Coronary artery (tissue), 2 donors: Measurements from ENCODE around the gene LMO3.
"Not testable (repeated sequence)": the region's sequence is repeated elsewhere in the genome, so short reads cannot be mapped to it uniquely, and the experiment has no call there.

Experiments
- DNase-seq: peaks from one replicate; pipeline ENCODE4 v3.0.0-alpha.2; 2017; ENCODE audit warnings: low spot score
- H3K27ac ChIP-seq, 2 donors: fragments of 200-600 bp; sonication (generic); one replicate each; pipeline ENCODE4 v1.5.1; 2016 to 2019
- H3K4me3 ChIP-seq: fragments of 200-600 bp; sonication (generic); 2 replicates; pipeline ENCODE4 v1.5.1; 2016; ENCODE audit warnings: mild to moderate bottlenecking, moderate library complexity
- CTCF ChIP-seq: fragments of 200-600 bp; sonication (generic); IDR thresholded peaks from one replicate; pipeline ENCODE4 v1.5.1; 2019; ENCODE audit warnings: antibody characterized with exemption

LMO3 gene

GRCh38 chr12:16560273-16560672, 45.7 kb downstream of the LMO3 start:
- Histone ChIP-seq H3K27ac (no peak overlapping the region), H3K4me3 (no peak overlapping the region)
- no peak for TF ChIP-seq CTCF
- no peak for DNase-seq

GRCh38 chr12:16555630-16556029, 50.3 kb downstream of the LMO3 start:
- H3K27ac ChIP-seq = no peak overlapping the region
- no peak for DNase-seq

GRCh38 chr12:16553457-16553856, 52.5 kb downstream of the LMO3 start:
- DNase-seq = no peak
- no peak for TF ChIP-seq CTCF
- Histone ChIP-seq H3K4me3 (no peak overlapping the region), H3K27ac (no peak overlapping the region)

More at GRCh38 chr12:16555630-16556029, 50.3 kb downstream of the LMO3 start:
- no peak overlapping the region for H3K4me3 ChIP-seq
- no peak for TF ChIP-seq CTCF

- TF ChIP-seq CTCF = no peak
- no peak for DNase-seq
- no peak overlapping the region for H3K4me3 ChIP-seq
- no peak overlapping the region for H3K27ac ChIP-seq
These were observed 53.7 kb downstream of the LMO3 start for GRCh38 chr12:16552301-16552700.

GRCh38 chr12:16545836-16546235, 60.1 kb downstream of the LMO3 start:
- H3K4me3 ChIP-seq = no peak overlapping the region
- no peak for TF ChIP-seq CTCF
- no peak for DNase-seq
- H3K27ac ChIP-seq = no peak overlapping the region

- no peak overlapping the region for H3K27ac ChIP-seq
- no peak for TF ChIP-seq CTCF
- H3K4me3 ChIP-seq = no peak overlapping the region
- DNase-seq = no peak
These were observed 63.4 kb downstream of the LMO3 start for GRCh38 chr12:16542586-16542985.

GRCh38 chr12:16537652-16538051, 68.3 kb downstream of the LMO3 start:
- not testable (repeated sequence) for H3K4me3 ChIP-seq, H3K27ac ChIP-seq, DNase-seq

GRCh38 chr12:16531621-16532020, 74.3 kb downstream of the LMO3 start:
- Histone ChIP-seq H3K4me3 (no peak overlapping the region), H3K27ac (no peak overlapping the region)
- no peak for TF ChIP-seq CTCF
- no peak for DNase-seq
